Progenitor cell of endocrine pancreas (in vitro differentiated cells): ENCODE measurements around the gene KIF25. TPM values are rescaled to one million over a fixed set of nuclear protein-coding genes. Genes with fewer than 3 reads are reported as not detected.

Experiments used
- DNase-seq: peaks from one replicate; pipeline ENCODE4 v3.0.0; 2021; ENCODE audit warnings: low spot score; ENCODE audit not compliant: unreplicated experiment
- H3K27ac Mint-ChIP-seq: 2 replicates; pipeline ENCODE4 v1.8.0; 2021; ENCODE audit warnings: mild to moderate bottlenecking, moderate library complexity, mixed read lengths
- H3K27me3 Mint-ChIP-seq: 2 replicates; pipeline ENCODE4 v1.8.0; 2021; ENCODE audit warnings: mixed read lengths
- H3K36me3 Mint-ChIP-seq: 2 replicates; pipeline ENCODE4 v1.8.0; 2022; ENCODE audit warnings: mixed read lengths; ENCODE audit not compliant: insufficient read depth
- H3K4me1 Mint-ChIP-seq: 2 replicates; pipeline ENCODE4 v1.8.0; 2021; ENCODE audit warnings: low read depth, mixed read lengths
- H3K4me3 Mint-ChIP-seq: 2 replicates; pipeline ENCODE4 v1.8.0; 2021; ENCODE audit warnings: low read depth, mild to moderate bottlenecking, moderate library complexity, mixed read lengths
- H3K9me3 Mint-ChIP-seq: 2 replicates; pipeline ENCODE4 v1.8.0; 2021; ENCODE audit warnings: low read depth, mixed read lengths
- CTCF ChIP-seq: fragments of 200-600 bp; sonication (generic); IDR thresholded peaks from one replicate; pipeline ENCODE4 v1.5.0; 2021; ENCODE audit warnings: antibody characterized with exemption, mild to moderate bottlenecking; ENCODE audit not compliant: unreplicated experiment
- total RNA-seq: library from RNA; stranded (reverse); gene quantifications from 2 replicates; pipeline ENCODE4 v1.2.1, GENCODE V29; 2021

KIF25 gene
- total RNA-seq, 1 donor from 2014 or later: not detected

DNA sequence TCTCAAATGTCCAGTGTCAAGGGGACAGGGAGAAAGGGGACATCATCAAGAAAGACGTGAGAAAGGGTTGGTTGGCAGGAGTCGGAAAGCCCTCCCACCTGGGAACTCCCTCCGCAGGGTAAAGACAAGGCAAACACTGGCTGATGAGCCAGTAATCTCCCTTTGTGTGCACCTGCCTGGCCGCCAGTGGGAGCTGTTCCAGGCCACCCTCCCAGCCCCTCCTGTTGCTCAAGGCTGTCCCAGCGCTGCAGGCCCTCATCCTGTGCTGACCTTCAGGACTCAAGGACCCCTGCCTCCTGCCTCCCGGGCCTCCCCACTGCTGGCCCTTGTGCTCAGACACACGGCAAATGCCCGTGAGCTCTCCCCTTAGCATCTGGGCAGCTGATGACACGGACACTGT is 74.1 kb downstream of the KIF25 start:
- no peak overlapping the region for H3K4me3 Mint-ChIP-seq
- peaks cover 26% of the 10 kb centered on the region for H3K27me3 Mint-ChIP-seq
- DNase-seq: no peak
- H3K9me3 Mint-ChIP-seq: no peaks in the 10 kb centered on the region
- H3K4me1 Mint-ChIP-seq: no peaks in the 10 kb centered on the region
- peak; percentile 27 for TF ChIP-seq CTCF
- no peak overlapping the region for H3K27ac Mint-ChIP-seq
- no peaks in the 10 kb centered on the region for H3K36me3 Mint-ChIP-seq

- no peak overlapping the region for H3K4me3 Mint-ChIP-seq
- H3K9me3 Mint-ChIP-seq: no peaks in the 10 kb centered on the region
- no peak for DNase-seq
- H3K27ac Mint-ChIP-seq: no peak overlapping the region
- no peaks in the 10 kb centered on the region for H3K36me3 Mint-ChIP-seq
- TF ChIP-seq CTCF: no peak
- H3K27me3 Mint-ChIP-seq: peaks cover 26% of the 10 kb centered on the region
- H3K4me1 Mint-ChIP-seq: no peaks in the 10 kb centered on the region
Measured at GRCh38 chr6:168072261-168072660, 74.8 kb downstream of the KIF25 start.

DNA sequence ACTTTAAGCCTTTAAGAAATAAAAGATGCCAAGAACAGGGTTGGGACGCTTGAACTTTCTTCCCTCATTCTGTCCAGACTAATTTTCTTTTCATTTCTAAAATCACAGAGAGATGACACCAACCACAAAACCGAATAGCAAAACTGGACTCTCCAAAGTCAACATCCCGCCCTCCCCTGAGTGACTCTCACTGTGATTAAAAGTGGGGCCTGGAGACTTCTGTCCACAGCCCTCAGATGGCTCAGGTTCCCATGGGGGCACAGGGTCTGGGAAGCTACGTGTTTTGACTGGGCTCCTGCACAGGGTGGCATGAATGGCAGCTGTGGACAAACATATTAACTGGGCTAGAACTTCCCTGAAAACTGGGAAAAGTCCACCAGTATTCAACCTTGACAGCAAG is 75.3 kb downstream of the KIF25 start:
- peaks cover 26% of the 10 kb centered on the region for H3K27me3 Mint-ChIP-seq
- no peaks in the 10 kb centered on the region for H3K4me1 Mint-ChIP-seq
- DNase-seq: no peak
- no peak overlapping the region for H3K4me3 Mint-ChIP-seq
- no peaks in the 10 kb centered on the region for H3K36me3 Mint-ChIP-seq
- no peak overlapping the region for H3K27ac Mint-ChIP-seq
- no peaks in the 10 kb centered on the region for H3K9me3 Mint-ChIP-seq
- no peak for TF ChIP-seq CTCF

DNA sequence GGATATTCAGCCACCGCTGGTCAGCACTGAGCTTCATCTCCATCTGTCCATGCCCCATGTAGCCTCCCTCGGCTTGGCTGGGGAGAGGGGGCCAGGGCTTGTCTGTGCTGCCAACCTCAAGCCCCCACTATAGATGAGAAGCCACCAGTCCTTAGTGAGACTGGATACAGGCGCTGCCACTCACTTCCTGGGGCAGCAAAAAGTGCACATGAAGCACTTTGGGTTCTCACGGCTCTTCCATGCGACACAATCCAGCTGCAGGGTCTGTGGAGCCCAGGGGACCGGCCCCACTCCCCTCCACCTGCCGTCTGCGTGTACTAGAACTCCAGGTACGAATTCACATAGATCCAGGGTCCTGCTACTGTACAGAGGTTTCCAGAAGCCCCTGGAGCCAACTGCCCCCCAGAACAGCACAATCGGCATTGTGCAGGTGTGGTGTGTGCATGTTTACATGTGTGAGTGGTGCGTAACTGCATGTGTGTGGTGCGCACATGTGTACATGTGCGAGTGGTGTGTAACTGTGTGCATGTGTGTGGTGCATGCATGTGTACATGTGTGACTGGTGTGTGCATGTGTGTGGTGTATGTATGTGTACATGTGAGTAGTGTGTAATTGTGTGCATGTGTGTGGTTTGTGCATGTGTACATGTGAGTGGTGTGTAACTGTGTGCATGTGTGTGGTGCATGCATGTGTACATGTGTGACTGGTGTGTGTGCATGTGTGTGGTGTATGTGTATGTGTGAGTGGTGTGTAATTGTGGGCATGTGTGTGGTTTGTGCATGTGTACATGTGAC is 76.7 kb downstream of the KIF25 start:
- Mint-ChIP-seq H3K4me3 (no peak overlapping the region), H3K27me3 (peaks cover 26% of the 10 kb centered on the region), H3K4me1 (no peaks in the 10 kb centered on the region), H3K36me3 (no peaks in the 10 kb centered on the region), H3K27ac (no peak overlapping the region), H3K9me3 (no peaks in the 10 kb centered on the region)
- no peak for DNase-seq
- TF ChIP-seq CTCF: no peak

- no peaks in the 10 kb centered on the region for H3K36me3 Mint-ChIP-seq
Measured at GRCh38 chr6:168075216-168075615, 77.7 kb downstream of the KIF25 start.

More at GRCh38 chr6:168075216-168075615, 77.7 kb downstream of the KIF25 start:
- no peaks in the 10 kb centered on the region for H3K4me1 Mint-ChIP-seq
- no peak overlapping the region for H3K27ac Mint-ChIP-seq
- DNase-seq: no peak
- peaks cover 16% of the 10 kb centered on the region for H3K27me3 Mint-ChIP-seq
- H3K4me3 Mint-ChIP-seq: no peak overlapping the region
- no peaks in the 10 kb centered on the region for H3K9me3 Mint-ChIP-seq
- no peak for TF ChIP-seq CTCF
